Dermis microvascular lymphatic vessel endothelial cell (primary cell): ENCODE measurements around the gene MRPL42. TPM values are rescaled to one million over a fixed set of nuclear protein-coding genes. Genes with fewer than 3 reads are reported as not detected.
A peak's percentile ranks its signal among the peaks of the same experiment; 100 is the strongest.
"Not testable (repeated sequence)": the region's sequence is repeated elsewhere in the genome, so short reads cannot be mapped to it uniquely, and the experiment has no call there.

Experiments
- DNase-seq, 2 donors: peaks; one replicate each; pipeline versions ENCODE4 v3.0.0 to v3.0.0-alpha.2; 2010; ENCODE audit warnings: low read depth in 2 of 2
- total RNA-seq: library from RNA; depleted of rRNA; stranded (reverse); fragments of >200 nt; gene quantifications from 2 replicates; pipeline ENCODE4 v1.2.1, GENCODE V29; 2014

MRPL42 gene
- total RNA-seq, 1 donor from 2014 or later = 63.3 TPM

DNA sequence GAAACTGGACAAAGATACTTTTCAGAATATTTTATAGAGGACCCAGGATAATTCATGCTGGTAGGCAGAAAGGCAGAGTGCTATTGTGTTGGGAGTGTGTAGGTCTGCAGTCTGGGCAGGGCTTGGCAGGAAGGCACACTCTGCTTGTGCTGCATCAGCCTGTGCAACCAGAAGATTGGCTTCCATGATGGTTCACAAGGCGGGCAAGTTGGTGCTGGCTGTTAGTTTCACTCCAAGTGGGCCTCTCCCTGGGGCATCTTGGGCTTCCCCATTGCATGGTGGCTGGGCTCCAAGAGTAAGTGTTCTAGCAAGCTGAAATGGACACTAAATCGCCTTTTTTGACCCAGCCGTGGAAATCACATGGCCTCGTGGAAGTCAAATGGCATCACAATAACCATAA lies 23.7 kb upstream of the MRPL42 start:
- DNase-seq = no peak

- no peak for DNase-seq
These were observed 19.6 kb upstream of the MRPL42 start for GRCh38 chr12:93447555-93448290.

- DNase-seq = no peak
These were observed 18.5 kb upstream of the MRPL42 start for GRCh38 chr12:93448796-93449195.

GRCh38 chr12:93449277-93449676 lies 18.0 kb upstream of the MRPL42 start:
- DNase-seq = no peak

DNA sequence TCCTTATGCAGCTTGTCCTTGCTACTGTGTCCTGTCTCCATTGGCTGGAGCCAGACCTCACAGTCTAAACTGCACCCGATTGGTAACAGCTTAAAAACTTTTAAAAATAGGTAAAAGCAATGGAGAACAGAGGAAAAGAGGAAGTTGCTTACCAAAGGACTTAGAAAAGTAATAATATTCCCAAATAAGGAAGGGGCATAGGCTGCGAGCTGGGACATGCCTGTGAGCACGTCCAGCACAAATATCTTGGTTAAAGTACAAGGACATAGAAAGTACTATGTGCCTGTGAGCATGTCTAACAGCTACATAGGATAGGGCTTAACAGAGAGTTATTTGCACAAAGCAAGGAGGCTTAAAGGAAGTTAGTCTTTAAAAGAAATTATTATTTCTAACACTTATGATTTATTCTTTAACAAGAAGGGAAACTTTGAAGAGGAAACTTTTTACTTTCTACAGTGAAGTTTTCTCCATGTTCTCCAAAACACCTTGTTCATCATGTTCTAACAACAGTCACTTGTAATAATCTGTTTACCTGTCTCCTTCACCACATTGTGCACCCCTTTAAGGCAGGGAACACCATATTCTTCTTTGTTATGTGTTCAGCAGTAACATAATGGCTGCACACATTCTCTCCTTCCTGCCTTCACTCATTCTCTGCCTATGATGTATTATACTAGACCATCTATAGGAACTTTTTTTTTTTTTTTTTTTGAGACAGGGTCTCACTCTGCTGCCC lies 15.7 kb upstream of the MRPL42 start:
- DNase-seq = no peak

DNA sequence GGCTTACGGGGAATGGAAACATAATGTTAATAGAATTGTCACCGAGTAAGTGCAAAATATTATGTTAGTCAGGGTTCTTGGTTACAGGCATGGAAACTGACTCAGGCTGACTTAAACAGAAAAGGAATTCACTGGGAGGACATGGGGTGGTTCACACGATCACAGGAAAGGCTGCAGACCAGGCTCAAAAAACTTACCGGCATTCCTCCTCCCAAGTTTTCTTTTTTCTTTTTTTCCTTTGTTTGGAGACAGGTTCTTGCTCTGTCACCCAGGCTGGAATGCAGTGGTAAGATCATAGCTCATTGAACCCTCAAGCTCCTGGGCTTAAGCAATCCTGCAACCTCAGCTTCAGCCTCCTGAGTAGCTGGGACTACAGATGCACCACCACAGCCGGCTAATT lies 13.7 kb upstream of the MRPL42 start:
- no peak for DNase-seq

GRCh38 chr12:93456077-93456476 lies 11.2 kb upstream of the MRPL42 start:
- no peak for DNase-seq

DNA sequence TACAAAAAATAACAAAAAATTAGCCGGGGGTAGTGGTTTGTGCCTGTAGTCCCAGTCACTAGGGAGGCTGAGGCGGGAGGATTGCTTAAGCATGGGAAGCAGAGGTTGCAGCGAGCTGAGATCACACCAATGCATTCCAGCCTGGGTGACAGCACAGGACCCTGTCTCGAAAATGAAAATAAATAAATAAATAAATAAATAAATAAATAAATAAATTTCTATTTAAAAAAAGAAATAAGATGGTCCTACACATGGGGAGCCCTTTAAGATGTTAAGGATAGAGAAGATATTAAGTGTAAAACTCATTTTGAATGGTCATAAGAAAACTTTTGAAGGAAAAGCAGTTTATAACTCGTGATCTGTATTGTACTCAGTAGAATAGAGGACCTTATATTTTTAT lies 8.2 kb upstream of the MRPL42 start:
- DNase-seq = no peak

DNA sequence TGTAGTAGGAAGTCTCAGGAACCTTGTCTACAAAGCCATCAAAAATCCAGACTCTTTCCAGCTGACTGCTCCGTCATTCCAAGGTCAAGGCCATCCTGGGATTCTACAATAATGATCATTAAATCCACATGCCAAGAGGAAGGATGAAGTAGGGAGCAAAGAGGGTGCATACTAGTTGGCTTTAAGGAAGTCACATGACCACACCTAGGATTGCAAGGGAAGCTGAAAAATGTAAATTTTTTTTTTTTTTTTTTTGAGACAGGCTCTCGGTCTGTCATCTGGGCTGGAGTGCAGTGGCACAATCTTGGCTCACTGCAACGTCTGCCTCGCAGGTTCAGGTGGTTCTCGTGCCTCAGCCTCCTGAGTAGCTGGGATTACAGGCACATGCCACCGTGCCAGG lies 7.3 kb upstream of the MRPL42 start:
- DNase-seq = no peak

- no peak for DNase-seq
These were observed 6.4 kb upstream of the MRPL42 start for GRCh38 chr12:93460902-93461301.

DNA sequence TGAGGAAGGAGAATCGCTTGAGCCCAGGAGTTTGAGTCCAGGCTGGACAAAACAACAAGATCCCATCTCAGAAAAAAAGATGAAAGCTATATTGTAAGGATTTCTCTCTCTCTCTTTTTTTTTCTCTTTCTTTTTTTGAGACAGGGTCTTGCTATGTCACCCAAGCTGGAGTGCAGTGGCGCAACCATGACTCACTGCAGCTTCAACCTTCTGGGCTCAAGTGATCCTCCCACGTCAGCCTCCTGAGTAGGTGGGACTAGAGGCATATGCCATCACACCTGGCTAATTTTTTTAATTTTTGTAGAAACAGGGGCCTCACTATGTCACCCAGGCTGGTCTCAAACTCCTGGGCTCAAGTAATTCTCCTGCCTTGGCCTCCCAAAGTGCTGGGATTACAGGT lies 5.8 kb upstream of the MRPL42 start:
- no peak for DNase-seq

- DNase-seq = no peak
These were observed 1.5 kb upstream of the MRPL42 start for GRCh38 chr12:93465841-93466240.

- DNase-seq = no peak
These were observed 526 bp upstream of the MRPL42 start for GRCh38 chr12:93466625-93467350.

GRCh38 chr12:93468008-93468371 lies 676 bp downstream of the MRPL42 start:
- DNase-seq = no peak

DNA sequence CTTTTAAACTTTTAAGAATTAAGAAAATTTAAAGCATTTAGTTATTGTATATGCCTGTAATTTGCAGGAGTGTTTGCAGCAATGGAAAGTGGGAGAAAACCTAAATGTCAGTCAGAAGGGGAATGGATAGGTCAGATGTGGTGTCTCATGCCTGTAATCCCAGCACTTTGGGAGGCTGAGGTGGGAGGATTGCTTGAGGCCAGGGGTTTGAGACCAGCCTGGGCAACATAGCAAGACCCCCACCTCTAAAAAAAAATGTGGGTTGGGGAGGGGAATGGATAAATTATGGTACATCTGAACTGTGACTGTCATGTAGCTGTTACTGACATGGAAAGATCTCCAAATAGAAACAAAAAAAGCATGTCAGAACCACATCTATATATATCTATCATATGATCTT lies 2.1 kb downstream of the MRPL42 start:
- no peak for DNase-seq

- DNase-seq = no peak
These were observed 9.2 kb downstream of the MRPL42 start for GRCh38 chr12:93476555-93476954.

GRCh38 chr12:93482721-93483120 lies 15.4 kb downstream of the MRPL42 start:
- no peak for DNase-seq

GRCh38 chr12:93483151-93483807 lies 16.0 kb downstream of the MRPL42 start:
- no peak for DNase-seq

DNA sequence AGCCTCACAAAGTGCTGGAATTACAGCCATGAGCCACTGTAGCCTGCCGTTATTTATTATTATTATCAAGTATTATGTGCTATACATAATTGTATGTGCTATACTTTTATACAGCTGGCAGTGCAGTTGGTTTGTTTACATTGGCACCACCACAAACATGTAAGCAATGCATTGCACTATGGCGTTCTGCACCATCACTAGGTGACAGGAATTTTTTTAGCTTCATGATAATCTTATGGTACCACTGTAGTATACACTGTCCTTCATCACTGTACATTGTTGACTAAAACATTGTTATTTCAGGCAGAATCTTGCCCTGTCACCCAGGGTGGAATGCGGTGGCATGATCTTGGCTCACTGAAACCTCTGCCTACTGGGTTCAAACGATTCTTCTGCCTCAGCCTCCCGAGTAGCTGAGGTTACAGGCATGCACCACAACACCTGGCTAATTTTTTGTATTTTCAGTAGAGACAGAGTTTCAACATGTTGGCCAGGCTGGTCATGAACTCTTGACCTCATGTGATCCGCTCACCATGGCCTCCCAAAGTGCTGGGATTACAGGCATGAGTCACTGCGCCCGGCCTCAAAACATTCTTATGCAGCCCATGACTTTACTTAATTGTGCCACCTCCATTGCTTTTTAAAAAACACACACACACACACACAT lies 17.1 kb downstream of the MRPL42 start:
- DNase-seq = no peak

DNA sequence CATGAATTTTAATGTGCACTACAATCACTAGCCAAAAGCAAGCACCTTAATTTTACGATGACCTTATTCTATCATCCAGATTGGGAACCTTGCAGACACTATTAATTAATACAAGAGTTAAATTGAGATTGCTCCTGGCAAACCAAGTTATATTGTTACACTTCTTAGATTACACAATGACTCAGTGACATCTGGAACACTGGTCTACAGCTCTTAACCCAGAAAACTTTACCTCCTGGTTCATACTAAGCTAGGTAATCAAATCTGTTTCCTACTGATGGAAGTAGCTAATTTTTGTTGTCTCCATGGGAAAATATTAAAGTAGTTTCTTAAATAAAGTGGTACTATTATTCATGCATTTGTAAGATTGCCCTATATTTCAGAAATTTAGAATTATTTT lies 25.5 kb downstream of the MRPL42 start:
- DNase-seq = not testable (repeated sequence)

DNA sequence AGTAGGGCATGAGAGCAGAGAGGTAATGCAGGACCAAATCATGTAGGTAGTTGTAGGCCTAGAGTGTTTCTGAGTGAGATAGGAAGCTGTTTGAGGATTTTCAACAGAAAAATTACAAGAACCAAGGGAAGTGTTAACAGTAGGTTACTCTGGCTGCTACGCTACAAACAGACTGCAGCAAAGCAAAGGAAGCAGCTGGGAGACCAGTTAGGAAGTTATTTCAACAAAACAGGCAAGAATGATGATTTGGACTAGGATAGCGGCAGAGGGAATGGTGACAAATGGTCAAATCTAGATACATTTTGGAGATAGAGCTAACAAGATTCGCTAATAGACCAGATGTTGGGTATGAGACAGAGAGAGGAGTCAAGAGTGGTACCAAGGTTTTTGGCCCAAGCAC lies 26.8 kb downstream of the MRPL42 start:
- DNase-seq = peak in 1 of 2 donors; percentile 41
